DMS79 (cell line): Measurements from ENCODE around the gene NCR2.

Experiments
- DNase-seq: peaks from one replicate; lab custom pipeline; 2025; lab: John Stamatoyannopoulos, UW

Gene NCR2

GRCh38 chr6:41359617-41360313 lies 24.4 kb downstream of the NCR2 start:
- DNase-seq, result no peak

- DNase-seq, result no peak
Observed at GRCh38 chr6:41360314-41360685, 24.9 kb downstream of the NCR2 start.

- no peak for DNase-seq
Observed at GRCh38 chr6:41366150-41366549, 30.7 kb downstream of the NCR2 start.

GRCh38 chr6:41367061-41367460 lies 31.7 kb downstream of the NCR2 start:
- no peak for DNase-seq

- DNase-seq, result peak; percentile 24
Observed at GRCh38 chr6:41367700-41368099, 32.3 kb downstream of the NCR2 start.

GRCh38 chr6:41370488-41371111 lies 35.2 kb downstream of the NCR2 start:
- DNase-seq, result no peak

GRCh38 chr6:41371461-41371991 lies 36.1 kb downstream of the NCR2 start:
- DNase-seq, result no peak

- no peak for DNase-seq
Observed at GRCh38 chr6:41371992-41372831, 36.8 kb downstream of the NCR2 start.

GRCh38 chr6:41372832-41373626 lies 37.6 kb downstream of the NCR2 start:
- DNase-seq, result no peak

- DNase-seq, result no peak
Observed at GRCh38 chr6:41373627-41373918, 38.2 kb downstream of the NCR2 start.

GRCh38 chr6:41373919-41374617 lies 38.7 kb downstream of the NCR2 start:
- no peak for DNase-seq

GRCh38 chr6:41374618-41375590 lies 39.5 kb downstream of the NCR2 start:
- no peak for DNase-seq

- DNase-seq, result no peak
Observed at GRCh38 chr6:41375598-41376151, 40.3 kb downstream of the NCR2 start.

- no peak for DNase-seq
Observed at GRCh38 chr6:41376176-41376575, 40.8 kb downstream of the NCR2 start.

GRCh38 chr6:41377071-41377470 lies 41.7 kb downstream of the NCR2 start:
- no peak for DNase-seq

GRCh38 chr6:41379306-41379705 lies 43.9 kb downstream of the NCR2 start:
- DNase-seq, result no peak

GRCh38 chr6:41386594-41386993 lies 51.2 kb downstream of the NCR2 start:
- DNase-seq, result no peak

- no peak for DNase-seq
Observed at GRCh38 chr6:41392246-41392645, 56.8 kb downstream of the NCR2 start.

GRCh38 chr6:41396335-41396734 lies 60.9 kb downstream of the NCR2 start:
- DNase-seq, result no peak

GRCh38 chr6:41399424-41399823 lies 64.0 kb downstream of the NCR2 start:
- no peak for DNase-seq
